Stimulated activated CD8-positive, alpha-beta memory T cell treated with anti-CD3 and anti-CD28 coated beads, Interleukin-7, amount 100 ng/mL, for 1 hour (primary cell): Measurements from ENCODE around the gene CARD11.

Experiments used
- DNase-seq, 2 donors: peaks; one replicate each; pipeline ENCODE4 v3.0.0-alpha.2; 2020; ENCODE audit warnings: low read depth in 2 of 2

CARD11 gene

GRCh38 chr7:2941216-2941859, 102.3 kb downstream of the CARD11 start:
- no peak for DNase-seq

DNA sequence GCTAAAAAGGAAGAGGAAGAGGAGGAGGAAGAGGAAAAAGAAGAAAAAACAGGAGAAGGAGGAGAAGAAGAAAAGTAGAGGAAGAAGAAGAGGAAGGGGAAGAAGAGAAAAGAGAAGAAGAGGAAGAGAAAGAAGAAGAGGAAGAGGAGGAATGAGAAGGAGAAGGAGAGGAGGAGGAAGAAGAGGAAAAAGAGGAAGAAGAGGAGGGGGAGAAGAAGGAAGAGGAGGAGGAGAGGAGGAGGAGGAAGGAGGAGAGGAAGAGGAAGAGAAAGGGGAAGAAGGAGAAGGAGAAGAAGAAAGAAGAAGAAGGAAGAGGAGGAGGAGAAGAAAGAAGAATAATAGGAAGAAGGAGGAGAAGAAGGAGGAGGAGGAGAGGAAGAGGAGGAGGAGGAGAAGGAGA, 103.2 kb downstream of the CARD11 start:
- DNase-seq: no peak

DNA sequence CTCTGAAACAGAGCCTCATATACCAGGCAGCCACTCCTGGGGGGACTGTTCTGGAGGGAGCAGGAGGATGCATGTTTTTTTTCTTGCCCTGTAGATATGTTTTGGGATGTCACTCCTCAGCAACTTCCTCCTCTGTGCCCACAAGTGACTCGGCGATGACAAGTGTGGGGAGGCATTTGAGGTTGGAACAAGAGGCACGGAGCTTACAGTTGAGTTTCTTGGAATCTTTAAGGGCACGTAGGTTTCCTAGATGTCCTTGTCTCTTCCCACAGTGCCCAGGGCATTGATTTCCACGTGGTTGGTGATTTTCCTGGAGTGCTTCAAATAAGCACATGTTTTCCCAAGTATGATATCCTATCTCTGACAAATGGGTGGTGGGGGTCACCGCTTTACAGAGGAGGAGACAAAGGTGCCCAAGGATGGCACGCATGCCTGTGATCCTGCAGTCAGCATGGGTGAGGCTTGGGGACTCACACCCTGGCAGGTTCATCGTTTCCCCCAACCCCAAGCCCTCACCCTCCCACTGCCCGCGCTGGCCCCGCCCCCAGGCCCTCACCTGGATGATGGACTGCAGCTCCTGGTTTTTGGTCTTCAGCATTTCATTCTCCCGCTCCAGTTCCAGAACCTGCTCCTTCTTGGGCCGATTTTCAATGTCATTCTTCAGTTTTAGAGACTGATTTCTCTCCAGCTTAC, 104.3 kb downstream of the CARD11 start:
- no peak for DNase-seq

DNA sequence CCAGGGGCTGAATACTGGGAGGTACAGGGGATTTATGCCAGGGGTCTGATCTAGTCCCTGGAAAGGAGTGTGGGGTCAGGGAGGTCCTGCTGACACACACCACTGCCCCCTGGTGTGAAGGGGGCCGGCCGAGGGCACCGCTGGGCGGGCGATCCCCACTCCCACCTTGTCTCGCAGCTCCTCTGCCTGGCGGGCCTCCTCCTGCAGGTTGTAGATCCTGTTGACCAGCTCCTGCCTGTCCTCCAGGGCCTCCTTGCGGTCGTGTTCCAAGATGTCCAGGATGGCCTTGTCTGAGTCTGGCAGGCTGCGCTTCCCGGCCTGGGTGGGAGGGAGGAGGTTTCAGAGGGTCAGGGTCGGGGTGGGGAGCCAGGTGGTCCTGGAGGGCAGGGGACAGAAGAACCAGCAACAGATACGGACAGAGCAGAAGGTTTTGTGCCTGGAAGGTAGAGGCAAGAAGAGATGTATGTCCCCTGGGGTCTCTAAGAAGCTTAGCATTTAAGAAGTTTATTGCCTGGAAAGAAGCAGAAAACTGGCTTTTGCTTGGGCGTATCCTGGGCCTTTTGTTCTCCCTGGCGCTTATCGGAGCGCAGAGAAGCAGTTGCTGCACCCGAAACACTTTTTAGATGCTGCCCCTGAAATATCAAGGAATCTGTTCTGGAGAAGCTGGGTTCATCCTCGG, 105.0 kb downstream of the CARD11 start:
- no peak for DNase-seq

DNA sequence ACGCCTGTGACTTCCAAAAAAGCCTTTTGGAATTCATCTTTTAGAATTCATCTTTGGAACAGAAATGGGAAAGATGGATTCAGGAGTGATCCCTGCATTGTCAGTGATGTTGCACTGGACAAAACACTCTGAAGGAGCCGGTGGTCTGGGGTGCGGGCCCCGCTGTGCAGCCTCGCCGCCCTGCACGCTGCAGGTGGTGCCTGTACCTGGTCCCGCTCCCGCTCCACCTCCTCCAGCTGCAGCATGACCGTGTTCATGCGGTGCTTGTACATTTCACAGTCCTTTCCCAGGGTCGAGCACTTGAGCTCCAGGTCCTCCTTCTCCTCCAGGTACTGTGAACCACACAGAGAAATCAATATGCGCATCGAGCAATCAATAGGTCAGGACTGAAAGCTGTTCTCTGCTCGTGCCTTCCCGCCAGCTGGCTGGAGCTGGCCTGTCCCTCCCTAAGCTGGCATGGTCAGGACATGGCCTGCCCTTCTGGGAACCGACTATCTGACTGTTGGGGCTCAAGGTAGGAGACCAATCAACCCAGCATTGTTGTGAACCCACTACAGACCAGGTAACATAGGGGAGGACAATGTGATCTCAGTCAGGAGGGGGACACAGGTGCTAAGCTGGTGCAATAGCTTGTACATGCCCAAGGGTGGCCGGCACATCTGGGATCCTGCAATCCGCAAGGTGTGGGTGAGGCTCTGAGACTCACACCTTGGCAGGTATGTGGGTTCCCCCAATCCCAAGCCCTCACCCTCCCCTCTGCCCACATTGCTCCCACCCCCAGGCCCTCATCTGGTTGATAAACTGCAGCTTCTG, 105.8 kb downstream of the CARD11 start:
- DNase-seq: no peak

DNA sequence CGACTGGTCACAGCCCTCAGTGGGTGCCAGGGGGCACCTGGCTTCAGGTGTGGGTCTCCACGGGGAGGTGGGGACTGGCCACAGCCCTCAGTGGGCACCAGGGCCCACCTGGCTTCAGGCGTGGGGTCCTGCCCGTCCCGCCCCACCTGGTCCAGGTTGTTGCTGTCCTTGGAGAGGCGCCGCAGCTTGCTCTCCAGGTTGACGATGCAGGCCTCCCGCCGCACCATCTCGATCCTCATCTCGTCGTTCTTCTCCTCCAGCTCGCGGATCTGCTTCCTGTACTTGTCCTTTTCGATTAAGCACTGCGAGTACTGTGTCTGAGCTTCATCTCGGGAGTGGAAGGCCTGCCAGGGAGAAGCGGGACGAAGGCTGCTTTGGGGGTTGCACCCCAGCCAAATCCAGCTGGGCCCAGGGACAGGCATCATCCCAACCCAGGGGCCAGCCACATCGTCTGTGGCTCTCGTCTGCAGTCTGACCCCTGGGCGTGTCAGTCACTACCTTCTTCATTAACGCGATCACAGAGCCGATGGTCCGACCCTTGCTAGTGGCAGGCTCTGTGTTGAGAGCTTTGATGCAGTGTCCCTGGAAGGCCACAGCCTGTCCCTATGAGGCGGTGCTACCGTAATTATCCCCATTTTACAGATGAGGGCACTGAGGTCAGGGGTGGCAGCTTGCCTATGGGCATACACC, 106.6 kb downstream of the CARD11 start:
- DNase-seq: no peak

- DNase-seq: no peak
Observed at GRCh38 chr7:2936301-2936700, 107.4 kb downstream of the CARD11 start.

- DNase-seq: no peak
Observed at GRCh38 chr7:2934984-2935740, 108.5 kb downstream of the CARD11 start.

DNA sequence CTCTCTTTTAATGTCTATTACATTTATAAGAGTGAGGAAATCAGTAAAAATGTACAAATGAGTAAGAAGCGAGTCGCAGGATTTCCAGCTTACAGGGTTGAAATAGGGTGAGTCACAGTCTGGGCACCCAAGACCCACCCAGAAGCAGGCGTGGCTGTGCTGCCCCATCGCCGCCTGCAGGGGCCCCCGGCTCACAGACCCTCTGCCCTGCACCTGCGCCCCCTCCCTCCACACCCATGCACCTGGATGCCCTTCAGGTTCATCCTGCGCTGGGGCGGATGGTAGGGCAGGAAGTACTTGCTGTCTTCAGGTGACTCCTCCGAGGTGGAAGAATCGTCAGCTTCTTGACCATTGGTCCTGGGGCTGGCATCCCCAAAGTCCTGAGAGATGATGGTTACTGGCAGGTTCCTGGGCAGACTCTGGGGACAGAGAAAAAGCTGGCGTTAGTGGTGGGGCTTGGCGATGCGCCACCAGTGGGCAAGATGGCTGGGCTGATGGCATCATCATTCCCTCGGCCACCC, 109.4 kb downstream of the CARD11 start:
- DNase-seq: no peak

GRCh38 chr7:2932402-2933251, 111.0 kb downstream of the CARD11 start:
- DNase-seq: no peak

GRCh38 chr7:2931034-2931415, 112.6 kb downstream of the CARD11 start:
- DNase-seq: no peak

- DNase-seq: no peak
Observed at GRCh38 chr7:2930310-2931033, 113.2 kb downstream of the CARD11 start.

- DNase-seq: no peak
Observed at GRCh38 chr7:2929321-2930201, 114.1 kb downstream of the CARD11 start.

- DNase-seq: no peak
Observed at GRCh38 chr7:2928613-2929311, 114.9 kb downstream of the CARD11 start.

DNA sequence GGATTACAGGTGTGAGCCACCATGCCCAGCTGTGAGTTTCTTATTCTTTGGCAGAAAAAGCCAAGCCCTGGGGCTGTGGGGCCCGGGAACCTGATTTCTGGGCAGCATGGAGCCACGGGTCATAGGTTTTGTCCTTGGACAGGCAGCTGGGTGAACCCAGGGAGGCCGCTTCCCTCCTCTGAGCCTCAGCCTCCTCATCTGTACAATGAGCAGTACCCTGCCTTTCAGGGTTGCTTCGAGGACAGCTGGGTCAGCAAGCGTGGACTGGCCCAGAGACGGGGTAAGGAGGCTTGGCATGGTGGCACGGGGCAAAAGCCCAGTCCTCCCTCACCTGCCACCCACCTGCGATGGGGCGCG, 115.4 kb downstream of the CARD11 start:
- DNase-seq: no peak

- no peak for DNase-seq
Observed at GRCh38 chr7:2927592-2927991, 116.1 kb downstream of the CARD11 start.

GRCh38 chr7:2926896-2927405, 116.7 kb downstream of the CARD11 start:
- DNase-seq: no peak
